HepG2 (cell line): ENCODE measurements around the gene PRPSAP1. TPM values are rescaled to one million over a fixed set of nuclear protein-coding genes. Genes with fewer than 3 reads are reported as not detected.

Experiments used
- GATAD1 ChIP-seq: IDR thresholded peaks from 2 replicates; pipeline ENCODE4 v1.6.1; 2016; ENCODE audit warnings: missing genetic modification reagents, missing compliant biosample characterization
- ISL2 ChIP-seq: sonication (generic); formaldehyde crosslinking; IDR thresholded peaks from 2 replicates; pipeline ENCODE4 v1.5.0; 2020; ENCODE audit warnings: missing genetic modification reagents
- JARID2 ChIP-seq: sonication (generic); formaldehyde crosslinking; IDR thresholded peaks from 2 replicates; pipeline ENCODE4 v1.8.1; 2023; ENCODE audit warnings: missing genetic modification reagents, inconsistent platforms; ENCODE audit not compliant: insufficient replicate concordance
- MYC ChIP-seq: sonication (generic); formaldehyde crosslinking; IDR thresholded peaks from 2 replicates; pipeline ENCODE4 v1.9.0; 2021; ENCODE audit warnings: missing genetic modification reagents, borderline replicate concordance
- SOX5 ChIP-seq: IDR thresholded peaks from 2 replicates; pipeline ENCODE4 v1.6.1; 2016; ENCODE audit warnings: borderline replicate concordance
- XBP1 ChIP-seq: sonication (generic); formaldehyde crosslinking; IDR thresholded peaks from 2 replicates; pipeline ENCODE4 v1.5.0; 2020; ENCODE audit warnings: missing genetic modification reagents
- ZKSCAN5 ChIP-seq: sonication (generic); formaldehyde crosslinking; IDR thresholded peaks from 2 replicates; pipeline ENCODE4 v1.5.1; 2020; ENCODE audit warnings: mild to moderate bottlenecking, missing genetic modification reagents
- ZNF20 ChIP-seq: sonication (generic); formaldehyde crosslinking; IDR thresholded peaks from 2 replicates; pipeline ENCODE4 v1.4.0; 2020; ENCODE audit warnings: mild to moderate bottlenecking, moderate library complexity, missing genetic modification reagents
- ZNF251 ChIP-seq: sonication (generic); formaldehyde crosslinking; IDR thresholded peaks from 2 replicates; pipeline ENCODE4 v1.9.0; 2021; ENCODE audit warnings: mild to moderate bottlenecking, missing genetic modification reagents
- polyA plus RNA-seq, 8 experiments: library from polyadenylated mRNA; depleted of rRNA in 3 of 8; stranded (reverse) in 7 of 8; unstranded in 1 of 8; fragments of >200 nt; fragmentation: Illumina TruSeq in 4 of 8; extraction: Trizol in 4 of 8; gene quantifications; 2 replicates each; pipeline versions ENCODE4 v1.2.1 to v1.2.3, GENCODE V29; 2011 to 2016; ENCODE audit warnings: low read depth in 4 of 8, missing spikeins in 1 of 8, mixed read lengths in 1 of 8; ENCODE audit not compliant: insufficient read depth in 1 of 8
- total RNA-seq, 5 experiments: library from RNA; depleted of rRNA; stranded (reverse); fragments of >200 nt; fragmentation: Illumina TruSeq; extraction: Trizol; gene quantifications; 2 replicates each; pipeline ENCODE4 v1.2.3, GENCODE V29; 2016; ENCODE audit warnings: low read depth in 1 of 5
- TF ChIP-seq, protein P1 (sequence below): sonication (generic); formaldehyde crosslinking; IDR thresholded peaks from 2 replicates; pipeline ENCODE4 v1.5.1; 2020; ENCODE audit warnings: mild to moderate bottlenecking, missing genetic modification reagents, borderline replicate concordance
- TF ChIP-seq, protein P2 (sequence below), 2 experiments: fragments of 450-650 bp in 1 of 2; sonication (generic) in 1 of 2; formaldehyde crosslinking in 1 of 2; IDR thresholded peaks; 2 replicates each; pipeline versions ENCODE4 v1.6.1 to v1.8.0; 2016 to 2022; ENCODE audit warnings: antibody characterized with exemption in 1 of 2, mild to moderate bottlenecking in 1 of 2, missing genetic modification reagents in 1 of 2
- TF ChIP-seq, protein P3 (sequence below): sonication (generic); formaldehyde crosslinking; IDR thresholded peaks from 2 replicates; pipeline ENCODE4 v1.4.0; 2020; ENCODE audit warnings: mild to moderate bottlenecking, missing genetic modification reagents

The PRPSAP1 gene
- total and polyA plus RNA-seq, 2 of the 13 experiments (the other 11 are each of a cell fraction or from before 2014, with no cell fraction given) = 91.1 to 314 TPM

DNA sequence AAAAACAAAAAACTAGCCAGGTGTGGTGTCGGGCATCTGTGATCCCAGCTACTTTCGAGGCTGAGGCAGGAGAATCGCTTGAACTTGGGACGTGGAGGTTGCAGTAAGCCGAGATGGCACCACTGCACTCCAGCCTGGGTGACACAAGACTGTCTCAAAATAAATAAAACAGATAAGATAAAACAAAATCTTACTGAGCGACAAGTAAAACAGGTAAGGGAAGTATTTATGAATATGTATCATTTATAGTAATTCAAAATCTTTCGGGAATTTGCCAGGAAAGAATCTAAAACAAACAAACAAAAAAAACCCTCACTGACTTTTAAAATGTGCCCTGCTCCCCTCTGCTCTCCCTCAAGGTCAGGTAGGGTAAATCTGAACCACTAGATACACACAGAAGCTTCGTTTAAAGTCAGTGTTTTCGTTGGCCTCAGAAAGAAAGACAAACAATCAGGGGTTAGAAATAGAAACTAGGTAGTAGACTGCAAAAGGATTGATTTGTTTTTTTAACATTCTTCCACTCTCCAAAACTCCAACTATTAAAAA is 2.1 kb downstream of the PRPSAP1 start (continued):
- TF ChIP-seq, protein P1, sequence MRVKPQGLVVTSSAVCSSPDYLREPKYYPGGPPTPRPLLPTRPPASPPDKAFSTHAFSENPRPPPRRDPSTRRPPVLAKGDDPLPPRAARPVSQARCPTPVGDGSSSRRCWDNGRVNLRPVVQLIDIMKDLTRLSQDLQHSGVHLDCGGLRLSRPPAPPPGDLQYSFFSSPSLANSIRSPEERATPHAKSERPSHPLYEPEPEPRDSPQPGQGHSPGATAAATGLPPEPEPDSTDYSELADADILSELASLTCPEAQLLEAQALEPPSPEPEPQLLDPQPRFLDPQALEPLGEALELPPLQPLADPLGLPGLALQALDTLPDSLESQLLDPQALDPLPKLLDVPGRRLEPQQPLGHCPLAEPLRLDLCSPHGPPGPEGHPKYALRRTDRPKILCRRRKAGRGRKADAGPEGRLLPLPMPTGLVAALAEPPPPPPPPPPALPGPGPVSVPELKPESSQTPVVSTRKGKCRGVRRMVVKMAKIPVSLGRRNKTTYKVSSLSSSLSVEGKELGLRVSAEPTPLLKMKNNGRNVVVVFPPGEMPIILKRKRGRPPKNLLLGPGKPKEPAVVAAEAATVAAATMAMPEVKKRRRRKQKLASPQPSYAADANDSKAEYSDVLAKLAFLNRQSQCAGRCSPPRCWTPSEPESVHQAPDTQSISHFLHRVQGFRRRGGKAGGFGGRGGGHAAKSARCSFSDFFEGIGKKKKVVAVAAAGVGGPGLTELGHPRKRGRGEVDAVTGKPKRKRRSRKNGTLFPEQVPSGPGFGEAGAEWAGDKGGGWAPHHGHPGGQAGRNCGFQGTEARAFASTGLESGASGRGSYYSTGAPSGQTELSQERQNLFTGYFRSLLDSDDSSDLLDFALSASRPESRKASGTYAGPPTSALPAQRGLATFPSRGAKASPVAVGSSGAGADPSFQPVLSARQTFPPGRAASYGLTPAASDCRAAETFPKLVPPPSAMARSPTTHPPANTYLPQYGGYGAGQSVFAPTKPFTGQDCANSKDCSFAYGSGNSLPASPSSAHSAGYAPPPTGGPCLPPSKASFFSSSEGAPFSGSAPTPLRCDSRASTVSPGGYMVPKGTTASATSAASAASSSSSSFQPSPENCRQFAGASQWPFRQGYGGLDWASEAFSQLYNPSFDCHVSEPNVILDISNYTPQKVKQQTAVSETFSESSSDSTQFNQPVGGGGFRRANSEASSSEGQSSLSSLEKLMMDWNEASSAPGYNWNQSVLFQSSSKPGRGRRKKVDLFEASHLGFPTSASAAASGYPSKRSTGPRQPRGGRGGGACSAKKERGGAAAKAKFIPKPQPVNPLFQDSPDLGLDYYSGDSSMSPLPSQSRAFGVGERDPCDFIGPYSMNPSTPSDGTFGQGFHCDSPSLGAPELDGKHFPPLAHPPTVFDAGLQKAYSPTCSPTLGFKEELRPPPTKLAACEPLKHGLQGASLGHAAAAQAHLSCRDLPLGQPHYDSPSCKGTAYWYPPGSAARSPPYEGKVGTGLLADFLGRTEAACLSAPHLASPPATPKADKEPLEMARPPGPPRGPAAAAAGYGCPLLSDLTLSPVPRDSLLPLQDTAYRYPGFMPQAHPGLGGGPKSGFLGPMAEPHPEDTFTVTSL (CRISPR knock-in tag) = peak; percentile 76; the same call in 1 of the 2 replicates
- no peak for TF ChIP-seq ZNF251 (CRISPR knock-in tag)
- TF ChIP-seq ISL2 = peak; percentile 64; the same call in 1 of the 2 replicates
- TF ChIP-seq GATAD1 (CRISPR knock-in tag) = no peak; the same call in 1 of the 2 replicates
- TF ChIP-seq MYC = no peak
- TF ChIP-seq SOX5 (CRISPR knock-in tag) = peak; percentile 73; the same call in 1 of the 2 replicates
- no peak for TF ChIP-seq XBP1 (CRISPR knock-in tag)
- TF ChIP-seq, protein P2, sequence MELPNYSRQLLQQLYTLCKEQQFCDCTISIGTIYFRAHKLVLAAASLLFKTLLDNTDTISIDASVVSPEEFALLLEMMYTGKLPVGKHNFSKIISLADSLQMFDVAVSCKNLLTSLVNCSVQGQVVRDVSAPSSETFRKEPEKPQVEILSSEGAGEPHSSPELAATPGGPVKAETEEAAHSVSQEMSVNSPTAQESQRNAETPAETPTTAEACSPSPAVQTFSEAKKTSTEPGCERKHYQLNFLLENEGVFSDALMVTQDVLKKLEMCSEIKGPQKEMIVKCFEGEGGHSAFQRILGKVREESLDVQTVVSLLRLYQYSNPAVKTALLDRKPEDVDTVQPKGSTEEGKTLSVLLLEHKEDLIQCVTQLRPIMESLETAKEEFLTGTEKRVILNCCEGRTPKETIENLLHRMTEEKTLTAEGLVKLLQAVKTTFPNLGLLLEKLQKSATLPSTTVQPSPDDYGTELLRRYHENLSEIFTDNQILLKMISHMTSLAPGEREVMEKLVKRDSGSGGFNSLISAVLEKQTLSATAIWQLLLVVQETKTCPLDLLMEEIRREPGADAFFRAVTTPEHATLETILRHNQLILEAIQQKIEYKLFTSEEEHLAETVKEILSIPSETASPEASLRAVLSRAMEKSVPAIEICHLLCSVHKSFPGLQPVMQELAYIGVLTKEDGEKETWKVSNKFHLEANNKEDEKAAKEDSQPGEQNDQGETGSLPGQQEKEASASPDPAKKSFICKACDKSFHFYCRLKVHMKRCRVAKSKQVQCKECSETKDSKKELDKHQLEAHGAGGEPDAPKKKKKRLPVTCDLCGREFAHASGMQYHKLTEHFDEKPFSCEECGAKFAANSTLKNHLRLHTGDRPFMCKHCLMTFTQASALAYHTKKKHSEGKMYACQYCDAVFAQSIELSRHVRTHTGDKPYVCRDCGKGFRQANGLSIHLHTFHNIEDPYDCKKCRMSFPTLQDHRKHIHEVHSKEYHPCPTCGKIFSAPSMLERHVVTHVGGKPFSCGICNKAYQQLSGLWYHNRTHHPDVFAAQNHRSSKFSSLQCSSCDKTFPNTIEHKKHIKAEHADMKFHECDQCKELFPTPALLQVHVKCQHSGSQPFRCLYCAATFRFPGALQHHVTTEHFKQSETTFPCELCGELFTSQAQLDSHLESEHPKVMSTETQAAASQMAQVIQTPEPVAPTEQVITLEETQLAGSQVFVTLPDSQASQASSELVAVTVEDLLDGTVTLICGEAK (IDR thresholded peaks at IDR 0.05) = no peak
- TF ChIP-seq, protein P2 (CRISPR knock-in tag; IDR thresholded peaks at IDR 0.05) = 0 out of 2 replicates have a peak, but pooled peaks have one; percentile 30
- TF ChIP-seq, protein P3, sequence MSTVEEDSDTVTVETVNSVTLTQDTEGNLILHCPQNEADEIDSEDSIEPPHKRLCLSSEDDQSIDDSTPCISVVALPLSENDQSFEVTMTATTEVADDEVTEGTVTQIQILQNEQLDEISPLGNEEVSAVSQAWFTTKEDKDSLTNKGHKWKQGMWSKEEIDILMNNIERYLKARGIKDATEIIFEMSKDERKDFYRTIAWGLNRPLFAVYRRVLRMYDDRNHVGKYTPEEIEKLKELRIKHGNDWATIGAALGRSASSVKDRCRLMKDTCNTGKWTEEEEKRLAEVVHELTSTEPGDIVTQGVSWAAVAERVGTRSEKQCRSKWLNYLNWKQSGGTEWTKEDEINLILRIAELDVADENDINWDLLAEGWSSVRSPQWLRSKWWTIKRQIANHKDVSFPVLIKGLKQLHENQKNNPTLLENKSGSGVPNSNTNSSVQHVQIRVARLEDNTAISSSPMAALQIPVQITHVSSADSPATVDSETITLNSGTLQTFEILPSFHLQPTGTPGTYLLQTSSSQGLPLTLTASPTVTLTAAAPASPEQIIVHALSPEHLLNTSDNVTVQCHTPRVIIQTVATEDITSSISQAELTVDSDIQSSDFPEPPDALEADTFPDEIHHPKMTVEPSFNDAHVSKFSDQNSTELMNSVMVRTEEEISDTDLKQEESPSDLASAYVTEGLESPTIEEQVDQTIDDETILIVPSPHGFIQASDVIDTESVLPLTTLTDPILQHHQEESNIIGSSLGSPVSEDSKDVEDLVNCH (CRISPR knock-in tag) = no peak
- TF ChIP-seq ZKSCAN5 (CRISPR knock-in tag) = no peak
- TF ChIP-seq JARID2 (CRISPR knock-in tag) = no peak
- no peak for TF ChIP-seq ZNF20 (CRISPR knock-in tag)
